BJ (cell line): ENCODE data around the gene ZCCHC13. TPM values are rescaled to one million over a fixed set of nuclear protein-coding genes. Genes with fewer than 3 reads are reported as not detected.
"Not testable (repeated sequence)": the region's sequence is repeated elsewhere in the genome, so short reads cannot be mapped to it uniquely, and the experiment has no call there.

Experiments used
- CTCF ChIA-PET: fragments of 350-600 bp; formaldehyde crosslinking; extraction: SDS; loops from one replicate; lab custom pipeline; 2021; ENCODE audit warnings: antibody characterized with exemption, inconsistent platforms; lab: Yijun Ruan, JAX
- POLR2A ChIA-PET: fragments of 300-600 bp; sonication (Branson Sonifier 250); formaldehyde crosslinking; extraction: SDS; loops from one replicate; lab custom pipeline; 2021; ENCODE audit warnings: antibody characterized with exemption; lab: Charles Lee
- DNase-seq: peaks from one replicate; pipeline ENCODE4 v3.0.0-alpha.2; 2011; ENCODE audit warnings: low read depth
- H3K27me3 ChIP-seq: 2 replicates; pipeline ENCODE4 v1.6.0; 2011; ENCODE audit warnings: low read length; ENCODE audit not compliant: control insufficient read depth, insufficient read depth
- H3K36me3 ChIP-seq: 2 replicates; pipeline ENCODE4 v1.5.1; 2011; ENCODE audit warnings: low read length; ENCODE audit not compliant: control insufficient read depth, insufficient read depth
- H3K4me3 ChIP-seq: 2 replicates; pipeline ENCODE4 v1.5.1; 2011; ENCODE audit warnings: low read depth, mild to moderate bottlenecking, control low read depth, low read length
- polyA minus RNA-seq: library from RNA; depleted of rRNA, polyadenylated mRNA; stranded (reverse); fragments of >200 nt; gene quantifications from 2 replicates; pipeline ENCODE4 v1.2.3, GENCODE V29; 2011; rRNA and poly(A)+ RNA removed
- polyA plus RNA-seq: library from polyadenylated mRNA; depleted of rRNA; stranded (reverse); fragments of >200 nt; gene quantifications from 2 replicates; pipeline ENCODE4 v1.2.3, GENCODE V29; 2011; rRNA removed
- TF ChIP-seq, protein P1 (sequence below): IDR thresholded peaks from 2 replicates; pipeline ENCODE4 v1.5.1; 2011; ENCODE audit warnings: low read depth, mild to moderate bottlenecking, control low read depth, inconsistent platforms, low read length, moderate library complexity; ENCODE audit not compliant: insufficient read depth

Gene ZCCHC13
- polyA plus RNA-seq (not detected in 2 replicates), polyA minus RNA-seq (not detected in 2 replicates)

DNA sequence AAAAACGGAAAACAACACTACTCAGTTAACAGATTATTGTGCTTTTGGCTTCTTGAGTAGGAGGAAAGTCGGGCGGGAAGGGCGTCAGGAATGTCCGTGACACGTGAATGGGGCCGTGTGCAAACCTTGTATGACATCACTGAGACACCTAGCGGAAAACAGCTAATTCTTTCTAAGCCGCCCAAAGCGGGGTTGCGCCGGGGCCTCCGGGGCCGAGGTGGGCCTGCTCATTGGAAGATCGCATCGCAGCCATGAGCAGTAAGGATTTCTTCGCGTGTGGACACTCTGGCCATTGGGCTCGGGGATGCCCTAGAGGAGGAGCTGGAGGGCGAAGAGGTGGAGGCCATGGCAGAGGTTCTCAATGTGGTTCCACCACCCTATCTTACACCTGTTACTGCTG lies at the start of gene ZCCHC13:
Gene ZCCHC13 (plus strand): TSS at position 165 of the 400 bp plus-strand sequence. CDS start 87 bp downstream, at position 252.
- POLR2A ChIA-PET, result no interaction called here
- CTCF ChIA-PET, result no interaction called here
- no peak within 1 kb of the TSS for H3K4me3 ChIP-seq
- H3K36me3 ChIP-seq, result no peaks in the 10 kb centered on the region
- no peak for DNase-seq
- TF ChIP-seq, protein P1, sequence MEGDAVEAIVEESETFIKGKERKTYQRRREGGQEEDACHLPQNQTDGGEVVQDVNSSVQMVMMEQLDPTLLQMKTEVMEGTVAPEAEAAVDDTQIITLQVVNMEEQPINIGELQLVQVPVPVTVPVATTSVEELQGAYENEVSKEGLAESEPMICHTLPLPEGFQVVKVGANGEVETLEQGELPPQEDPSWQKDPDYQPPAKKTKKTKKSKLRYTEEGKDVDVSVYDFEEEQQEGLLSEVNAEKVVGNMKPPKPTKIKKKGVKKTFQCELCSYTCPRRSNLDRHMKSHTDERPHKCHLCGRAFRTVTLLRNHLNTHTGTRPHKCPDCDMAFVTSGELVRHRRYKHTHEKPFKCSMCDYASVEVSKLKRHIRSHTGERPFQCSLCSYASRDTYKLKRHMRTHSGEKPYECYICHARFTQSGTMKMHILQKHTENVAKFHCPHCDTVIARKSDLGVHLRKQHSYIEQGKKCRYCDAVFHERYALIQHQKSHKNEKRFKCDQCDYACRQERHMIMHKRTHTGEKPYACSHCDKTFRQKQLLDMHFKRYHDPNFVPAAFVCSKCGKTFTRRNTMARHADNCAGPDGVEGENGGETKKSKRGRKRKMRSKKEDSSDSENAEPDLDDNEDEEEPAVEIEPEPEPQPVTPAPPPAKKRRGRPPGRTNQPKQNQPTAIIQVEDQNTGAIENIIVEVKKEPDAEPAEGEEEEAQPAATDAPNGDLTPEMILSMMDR, result no peak
- H3K27me3 ChIP-seq, result no peaks in the 10 kb centered on the region

DNA sequence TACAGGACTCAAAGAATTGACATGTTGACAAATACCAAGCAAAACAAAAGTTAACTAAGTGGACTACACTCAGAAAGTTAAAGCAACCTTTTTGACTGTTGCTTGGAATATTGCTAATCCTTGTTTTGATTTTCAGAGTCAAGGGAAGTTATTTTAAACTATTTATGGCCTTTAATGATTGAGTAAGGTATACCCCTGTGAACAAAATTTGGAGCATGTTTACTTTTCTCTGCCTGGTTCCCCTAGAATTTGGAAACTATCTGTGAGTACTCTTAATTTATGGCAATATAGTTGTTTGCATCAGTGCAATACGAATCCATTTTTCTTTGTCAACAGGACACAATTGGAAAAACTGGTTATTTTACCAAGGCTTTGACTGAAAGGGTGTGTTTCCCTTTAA lies 45.9 kb upstream of the ZCCHC13 start:
- H3K27me3 ChIP-seq, CTCF ChIA-PET, H3K36me3 ChIP-seq, H3K4me3 ChIP-seq, DNase-seq: not testable (repeated sequence)
- POLR2A ChIA-PET, result interaction anchor here (0.7 kb wide), 1 partner anchor 164 kb away, joined by 5 read pairs; no protein-coding TSS in a partner anchor

DNA sequence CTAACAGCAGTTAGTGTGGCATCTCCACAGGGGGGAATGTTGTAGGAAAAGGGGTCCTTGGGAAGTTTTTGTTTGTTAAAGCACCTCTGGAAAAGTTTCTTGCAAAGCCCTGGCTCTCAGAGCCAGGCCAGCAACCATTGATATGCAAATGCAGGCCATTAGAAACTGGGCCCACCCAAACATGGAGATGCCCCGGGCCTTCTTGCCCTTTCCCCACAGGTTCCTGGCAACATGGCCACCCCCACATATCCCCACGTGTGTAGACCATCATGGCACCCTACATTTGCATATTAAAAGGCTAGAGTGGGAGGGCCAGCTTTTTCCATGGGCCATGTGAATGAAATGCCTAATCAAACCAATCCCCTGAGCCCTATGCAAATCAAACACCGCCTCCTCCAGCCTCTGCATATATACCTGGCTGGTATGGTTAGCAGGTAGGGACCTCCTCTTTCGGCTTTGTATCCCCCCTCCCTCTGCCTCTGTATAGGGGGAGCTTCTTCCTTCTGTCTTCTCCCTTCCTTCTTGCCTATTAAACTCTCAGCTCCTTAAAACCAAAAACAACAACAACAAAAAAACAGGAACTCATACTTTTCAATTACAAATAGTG lies 44.0 kb upstream of the ZCCHC13 start:
- ChIA-PET CTCF (no interaction called here), POLR2A (no interaction called here)
- DNase-seq, result no peak
- H3K36me3 ChIP-seq, result no peaks in the 10 kb centered on the region
- TF ChIP-seq, protein P1, result no peak
- H3K27me3 ChIP-seq, result no peaks in the 10 kb centered on the region
- H3K4me3 ChIP-seq, result no peak overlapping the region

DNA sequence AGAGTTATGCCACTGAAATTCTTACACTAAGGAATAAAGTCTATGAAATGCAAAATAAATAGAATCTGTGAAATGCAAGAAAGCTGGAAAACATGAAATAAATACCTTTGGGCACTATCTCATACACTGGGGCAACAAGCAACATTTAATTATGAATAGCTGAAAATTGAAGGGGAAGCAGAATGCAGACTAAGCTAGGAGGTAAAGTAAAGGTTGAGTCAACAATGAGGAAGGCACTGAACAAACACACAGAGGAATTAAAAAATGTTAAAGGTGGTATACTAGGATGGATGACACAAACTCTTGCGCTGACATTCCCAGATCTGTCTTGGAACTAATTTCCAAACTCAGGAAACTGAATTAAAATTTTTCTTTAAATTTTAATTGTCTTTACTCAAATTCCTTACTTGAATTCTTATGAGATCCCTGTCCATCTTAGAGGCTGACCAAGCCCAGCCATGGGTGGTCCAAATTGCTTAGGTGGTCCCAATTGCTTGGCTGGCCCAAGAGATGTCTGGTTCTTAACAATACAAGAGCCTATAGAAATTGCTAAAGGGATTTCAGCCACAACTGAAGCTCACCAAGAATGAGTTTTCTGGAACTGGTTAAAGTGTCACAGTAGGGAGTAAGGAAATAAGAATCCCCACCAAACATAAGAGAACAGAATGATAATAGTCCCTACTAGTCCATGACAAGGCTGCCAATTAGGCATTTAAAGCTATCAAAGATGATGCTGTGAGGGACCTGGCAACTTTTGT lies 41.3 kb upstream of the ZCCHC13 start:
- POLR2A ChIA-PET, result no interaction called here
- no peak for DNase-seq
- CTCF ChIA-PET, result no interaction called here
- TF ChIP-seq, protein P1, result no peak
- Histone ChIP-seq H3K27me3 (no peaks in the 10 kb centered on the region), H3K36me3 (no peaks in the 10 kb centered on the region), H3K4me3 (no peak overlapping the region)

DNA sequence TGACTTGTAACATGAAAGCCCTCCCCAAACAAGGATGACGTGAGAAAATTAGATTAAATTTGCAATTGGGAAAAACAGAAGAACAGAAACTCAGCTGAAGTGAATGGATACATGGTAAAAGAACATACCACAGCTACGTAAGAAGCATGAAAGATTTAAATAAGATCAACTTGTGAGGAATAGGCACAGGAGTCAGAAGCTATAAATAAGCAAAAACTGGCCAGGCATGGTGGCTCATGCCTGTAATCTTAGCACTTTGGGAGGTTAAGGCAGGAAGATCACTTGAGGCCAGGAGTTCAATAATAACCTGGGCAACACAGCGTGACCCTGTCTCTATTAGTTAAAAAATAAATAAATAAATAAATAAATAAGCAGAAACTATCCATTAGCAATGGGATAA lies 33.6 kb upstream of the ZCCHC13 start:
- ChIA-PET CTCF (no interaction called here), POLR2A (no interaction called here)
- no peak overlapping the region for H3K4me3 ChIP-seq
- no peaks in the 10 kb centered on the region for H3K27me3 ChIP-seq
- TF ChIP-seq, protein P1, result no peak
- DNase-seq, result no peak
- peaks cover 1% of the 10 kb centered on the region; the same call in 1 of the 2 replicates for H3K36me3 ChIP-seq
